ENCODE data around the gene PRKG1. TPM values are rescaled to one million over a fixed set of nuclear protein-coding genes. Genes with fewer than 3 reads are reported as not detected.

PRKG1 gene
- total and polyA plus RNA-seq, 2 donors (not counting 1 experiment from before 2014, with no cell fraction given): 45.8 to 71.8 TPM

- H3K9ac ChIP-seq (ENCODE audit: insufficient read depth, low read length): no peak overlapping the region
- H3K27me3 ChIP-seq (ENCODE audit: control insufficient read depth, insufficient read depth, low read length): no peaks in the 10 kb centered on the region
- H3K36me3 ChIP-seq (ENCODE audit: control insufficient read depth, insufficient read depth, low read length): no peaks in the 10 kb centered on the region
- no peaks in the 10 kb centered on the region for H3K9me3 ChIP-seq (ENCODE audit: control insufficient read depth, insufficient read depth, low read depth, low read length)
- H3K4me3 ChIP-seq (replicated peaks in 1 of 4; ENCODE audit: control extremely low read depth in 1 of 4, insufficient read depth in 1 of 4, low read depth in 3 of 4, low read length in 4 of 4): no peak overlapping the region
- no peak for DNase-seq (ENCODE audit: low read depth in 2 of 2)
- H3K4me1 ChIP-seq (ENCODE audit: control insufficient read depth, extremely low read depth, insufficient read depth, low read length): no peaks in the 10 kb centered on the region
- H3K4me2 ChIP-seq (ENCODE audit: extremely low read depth, insufficient read depth, low read length): no peak overlapping the region
- H3K79me2 ChIP-seq (ENCODE audit: control insufficient read depth, insufficient read depth, low read length): no peaks in the 10 kb centered on the region
- TF ChIP-seq EZH2 (IDR thresholded peaks at IDR 0.05; ENCODE audit: low read length, missing control alignments) (no peak), CTCF (conservative IDR thresholded peaks at IDR 0.05 in 1 of 2, IDR thresholded peaks at IDR 0.05 in 1 of 2; ENCODE audit: low read depth in 1 of 2, low read length in 2 of 2) (no peak)
- H3K27ac ChIP-seq (ENCODE audit: insufficient read depth, low read length): no peak overlapping the region
- no peaks in the 10 kb centered on the region for H4K20me1 ChIP-seq (ENCODE audit: control insufficient read depth, extremely low read depth, insufficient read depth, low read length)
- no peak overlapping the region for H2AFZ ChIP-seq (ENCODE audit: low read length)
These were observed 38.9 kb upstream of the PRKG1 start for GRCh38 chr10:51035344-51035743.

- Histone ChIP-seq H3K4me3 (replicated peaks in 1 of 4; ENCODE audit: control extremely low read depth in 1 of 4, insufficient read depth in 1 of 4, low read depth in 3 of 4, low read length in 4 of 4) (no peak overlapping the region), H3K79me2 (ENCODE audit: control insufficient read depth, insufficient read depth, low read length) (no peaks in the 10 kb centered on the region), H3K9me3 (ENCODE audit: control insufficient read depth, insufficient read depth, low read depth, low read length) (no peaks in the 10 kb centered on the region), H3K4me1 (ENCODE audit: control insufficient read depth, extremely low read depth, insufficient read depth, low read length) (no peaks in the 10 kb centered on the region), H4K20me1 (ENCODE audit: control insufficient read depth, extremely low read depth, insufficient read depth, low read length) (no peaks in the 10 kb centered on the region), H2AFZ (ENCODE audit: low read length) (no peak overlapping the region), H3K9ac (ENCODE audit: insufficient read depth, low read length) (no peak overlapping the region), H3K36me3 (ENCODE audit: control insufficient read depth, insufficient read depth, low read length) (no peaks in the 10 kb centered on the region), H3K27ac (ENCODE audit: insufficient read depth, low read length) (no peak overlapping the region), H3K4me2 (ENCODE audit: extremely low read depth, insufficient read depth, low read length) (no peak overlapping the region), H3K27me3 (ENCODE audit: control insufficient read depth, insufficient read depth, low read length) (no peaks in the 10 kb centered on the region)
- DNase-seq (ENCODE audit: low read depth in 2 of 2): no peak
- no peak for TF ChIP-seq CTCF (conservative IDR thresholded peaks at IDR 0.05 in 1 of 2, IDR thresholded peaks at IDR 0.05 in 1 of 2; ENCODE audit: low read depth in 1 of 2, low read length in 2 of 2)
These were observed 28.4 kb upstream of the PRKG1 start for GRCh38 chr10:51045871-51046270.

GRCh38 chr10:51046654-51047053, 27.6 kb upstream of the PRKG1 start:
- no peaks in the 10 kb centered on the region for H3K79me2 ChIP-seq (ENCODE audit: control insufficient read depth, insufficient read depth, low read length)
- no peak overlapping the region for H3K9ac ChIP-seq (ENCODE audit: insufficient read depth, low read length)
- no peak for DNase-seq (ENCODE audit: low read depth in 2 of 2)
- no peak overlapping the region for H2AFZ ChIP-seq (ENCODE audit: low read length)
- no peak overlapping the region for H3K4me3 ChIP-seq (replicated peaks in 1 of 4; ENCODE audit: control extremely low read depth in 1 of 4, insufficient read depth in 1 of 4, low read depth in 3 of 4, low read length in 4 of 4)
- H3K4me2 ChIP-seq (ENCODE audit: extremely low read depth, insufficient read depth, low read length): no peak overlapping the region
- H4K20me1 ChIP-seq (ENCODE audit: control insufficient read depth, extremely low read depth, insufficient read depth, low read length): no peaks in the 10 kb centered on the region
- no peaks in the 10 kb centered on the region for H3K9me3 ChIP-seq (ENCODE audit: control insufficient read depth, insufficient read depth, low read depth, low read length)
- no peaks in the 10 kb centered on the region for H3K36me3 ChIP-seq (ENCODE audit: control insufficient read depth, insufficient read depth, low read length)
- TF ChIP-seq CTCF (conservative IDR thresholded peaks at IDR 0.05 in 1 of 2, IDR thresholded peaks at IDR 0.05 in 1 of 2; ENCODE audit: low read depth in 1 of 2, low read length in 2 of 2) (no peak), EZH2 (IDR thresholded peaks at IDR 0.05; ENCODE audit: low read length, missing control alignments) (no peak)
- no peaks in the 10 kb centered on the region for H3K27me3 ChIP-seq (ENCODE audit: control insufficient read depth, insufficient read depth, low read length)
- H3K4me1 ChIP-seq (ENCODE audit: control insufficient read depth, extremely low read depth, insufficient read depth, low read length): no peaks in the 10 kb centered on the region
- H3K27ac ChIP-seq (ENCODE audit: insufficient read depth, low read length): no peak overlapping the region
